ENCODE measurements around the gene GPANK1. TPM values are rescaled to one million over a fixed set of nuclear protein-coding genes. Genes with fewer than 3 reads are reported as not detected.

Gene GPANK1
- total and polyA plus RNA-seq, 9 of the 15 experiments (the other 6 are each of a cell fraction or from before 2014, with no cell fraction given), result 32.2 to 111 (median 46.3) TPM

DNA sequence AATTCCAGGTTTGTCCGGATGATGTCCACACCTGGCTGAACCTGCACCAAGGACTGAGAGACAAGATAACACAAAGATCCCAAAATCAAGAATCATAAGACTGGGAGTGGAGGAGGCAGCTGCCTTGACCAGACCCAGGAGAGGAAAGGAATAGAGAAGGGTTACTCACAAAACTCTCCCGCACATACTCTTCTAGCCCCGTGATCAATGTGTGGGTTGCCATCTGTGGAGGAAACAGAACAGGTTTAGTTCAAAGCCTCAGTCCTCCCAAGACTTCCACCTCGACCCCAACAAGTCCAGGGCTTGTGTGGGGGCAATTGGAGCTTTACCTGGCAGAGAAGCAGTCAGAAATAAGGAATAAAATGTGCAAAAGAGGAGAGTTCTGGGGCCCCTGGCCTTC is 23.4 kb downstream of the GPANK1 start (continued):
- TF ChIP-seq ATF6 (CRISPR knock-in tag; IDR thresholded peaks at IDR 0.05) (no peak), KHSRP (IDR thresholded peaks at IDR 0.05) (no peak), BCOR (IDR thresholded peaks at IDR 0.05) (no peak), POU5F1 (IDR thresholded peaks at IDR 0.05; ENCODE audit: borderline replicate concordance, low read depth, low read length, partially characterized antibody) (no peak), SMARCE1 (IDR thresholded peaks at IDR 0.05) (no peak)

GRCh38 chr6:31640612-31641011 is 24.2 kb downstream of the GPANK1 start:
- ATAC-seq (no peak), DNase-seq (ENCODE audit: extremely low read depth in 1 of 4, low spot score in 3 of 4) (no peak), FAIRE-seq (no peak)
- H3K27ac ChIP-seq (ENCODE audit: extremely low read depth, low read depth, low read length), result no peak overlapping the region
- H3K4me2 ChIP-seq (ENCODE audit: insufficient read depth, low read length), result no peak overlapping the region
- H3K36me3 ChIP-seq (ENCODE audit: control insufficient read depth, insufficient read depth, low read length), result peaks cover 96% of the 10 kb centered on the region
- in situ Hi-C loops (cut with MboI), result no loop called here
- H3K9me1 ChIP-seq (ENCODE audit: control insufficient read depth, insufficient read depth, low read length), result no peaks in the 10 kb centered on the region
- no peaks in the 10 kb centered on the region for H3K79me2 ChIP-seq (ENCODE audit: control insufficient read depth, insufficient read depth, low read length)
- WGBS (ENCODE audit: insufficient coverage, low coverage, missing lambda C conversion rate), result 95% methylated on average over 6 of the region's 6 CpGs
- H4K20me1 ChIP-seq (replicated peaks; ENCODE audit: control insufficient read depth, insufficient read depth, low read length), result peaks cover 14% of the 10 kb centered on the region
- intact Hi-C loops (cut with micrococcal nuclease), result no loop called here
- H3K4me1 ChIP-seq (replicated peaks in 1 of 2; ENCODE audit: control insufficient read depth in 2 of 2, insufficient read depth in 2 of 2, low read length in 2 of 2), result peaks cover 3 to 13% of the 10 kb centered on the region in 2 experiments; a peak in 4 of 5 replicates
- POLR2A ChIA-PET, result interaction anchor here (0.6 to 14.8 kb wide), 7 partner anchors 5 to 166 kb away, joined by 3 to 274 read pairs (median 12); partner anchors contain the start of genes APOM, BAG6, DDX39B and GPANK1
- H3K4me3 ChIP-seq, result no peak overlapping the region
- H3K27me3 ChIP-seq (ENCODE audit: control insufficient read depth in 2 of 2, insufficient read depth in 2 of 2, low read length in 2 of 2), result no peaks in the 10 kb centered on the region
- no peaks in the 10 kb centered on the region for H3K9me3 ChIP-seq (replicated peaks; ENCODE audit: control insufficient read depth, insufficient read depth, low read depth, low read length)
- no peak overlapping the region for H3K9ac ChIP-seq (ENCODE audit: insufficient read depth in 1 of 2, low read depth in 2 of 2, low read length in 2 of 2)
- TSS peak; percentile 76 for BruUV-seq (replicated peaks)
- CTCF ChIA-PET (ENCODE audit: low intra/inter-chr PET ratio), result no interaction called here
- H2AFZ ChIP-seq (ENCODE audit: low read depth, low read length), result no peak overlapping the region
- TF ChIP-seq, protein P1, sequence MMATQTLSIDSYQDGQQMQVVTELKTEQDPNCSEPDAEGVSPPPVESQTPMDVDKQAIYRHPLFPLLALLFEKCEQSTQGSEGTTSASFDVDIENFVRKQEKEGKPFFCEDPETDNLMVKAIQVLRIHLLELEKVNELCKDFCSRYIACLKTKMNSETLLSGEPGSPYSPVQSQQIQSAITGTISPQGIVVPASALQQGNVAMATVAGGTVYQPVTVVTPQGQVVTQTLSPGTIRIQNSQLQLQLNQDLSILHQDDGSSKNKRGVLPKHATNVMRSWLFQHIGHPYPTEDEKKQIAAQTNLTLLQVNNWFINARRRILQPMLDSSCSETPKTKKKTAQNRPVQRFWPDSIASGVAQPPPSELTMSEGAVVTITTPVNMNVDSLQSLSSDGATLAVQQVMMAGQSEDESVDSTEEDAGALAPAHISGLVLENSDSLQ (IDR thresholded peaks at IDR 0.05), result no peak
- no peak for TF ChIP-seq ETS2 (tag; IDR thresholded peaks at IDR 0.05; ENCODE audit: borderline replicate concordance, poor library complexity, severe bottlenecking)
- TF ChIP-seq ZNF586 (CRISPR knock-in tag; conservative IDR thresholded peaks at IDR 0.05), result no peak
- TF ChIP-seq, protein P2, sequence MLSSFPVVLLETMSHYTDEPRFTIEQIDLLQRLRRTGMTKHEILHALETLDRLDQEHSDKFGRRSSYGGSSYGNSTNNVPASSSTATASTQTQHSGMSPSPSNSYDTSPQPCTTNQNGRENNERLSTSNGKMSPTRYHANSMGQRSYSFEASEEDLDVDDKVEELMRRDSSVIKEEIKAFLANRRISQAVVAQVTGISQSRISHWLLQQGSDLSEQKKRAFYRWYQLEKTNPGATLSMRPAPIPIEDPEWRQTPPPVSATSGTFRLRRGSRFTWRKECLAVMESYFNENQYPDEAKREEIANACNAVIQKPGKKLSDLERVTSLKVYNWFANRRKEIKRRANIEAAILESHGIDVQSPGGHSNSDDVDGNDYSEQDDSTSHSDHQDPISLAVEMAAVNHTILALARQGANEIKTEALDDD (IDR thresholded peaks at IDR 0.05), result no peak
- no peak for TF ChIP-seq SIN3A (IDR thresholded peaks at IDR 0.05; ENCODE audit: borderline replicate concordance in 2 of 2, control insufficient read depth in 1 of 2, low read depth in 2 of 2, low read length in 2 of 2)
- no peak for TF ChIP-seq THRAP3 (IDR thresholded peaks at IDR 0.05; ENCODE audit: borderline replicate concordance)
- TF ChIP-seq ZNF57 (CRISPR knock-in tag; IDR thresholded peaks at IDR 0.05), result no peak
- no peak for TF ChIP-seq ZNF212 (CRISPR knock-in tag; IDR thresholded peaks at IDR 0.05)
- no peak for TF ChIP-seq ELF2 (CRISPR knock-in tag; IDR thresholded peaks at IDR 0.05)
- TF ChIP-seq ZNF395 (CRISPR knock-in tag; IDR thresholded peaks at IDR 0.05), result no peak
- TF ChIP-seq ZBTB8A (IDR thresholded peaks at IDR 0.05; ENCODE audit: partially characterized antibody), result no peak
- TF ChIP-seq HOXB6 (CRISPR knock-in tag; IDR thresholded peaks at IDR 0.05; ENCODE audit: borderline replicate concordance), result no peak
- no peak for TF ChIP-seq ZNF311 (CRISPR knock-in tag; IDR thresholded peaks at IDR 0.05)
